GM13977 (cell line): ENCODE data around the gene INPP4B.

Experiments
- DNase-seq: peaks from one replicate; pipeline ENCODE4 v3.0.0; 2012; ENCODE audit warnings: low spot score
- in situ Hi-C: fragments of 300-500 bp; cut with MboI; formaldehyde crosslinking; loops from one replicate; pipeline ENCODE4 v1.12.0; 2022; ENCODE audit warnings: low sequenced_read_pairs, low pct_unique_long_range_greater_than_20kb, mixed read lengths, inconsistent platforms; ENCODE audit not compliant: unreplicated experiment
- TF ChIP-seq, protein P1 (sequence below): IDR thresholded peaks from 2 replicates; pipeline ENCODE4 v1.5.1; 2012; ENCODE audit warnings: mild to moderate bottlenecking, control low read depth; ENCODE audit not compliant: insufficient read depth; ENCODE audit errors: extremely low read depth, missing control alignments

The INPP4B gene

DNA sequence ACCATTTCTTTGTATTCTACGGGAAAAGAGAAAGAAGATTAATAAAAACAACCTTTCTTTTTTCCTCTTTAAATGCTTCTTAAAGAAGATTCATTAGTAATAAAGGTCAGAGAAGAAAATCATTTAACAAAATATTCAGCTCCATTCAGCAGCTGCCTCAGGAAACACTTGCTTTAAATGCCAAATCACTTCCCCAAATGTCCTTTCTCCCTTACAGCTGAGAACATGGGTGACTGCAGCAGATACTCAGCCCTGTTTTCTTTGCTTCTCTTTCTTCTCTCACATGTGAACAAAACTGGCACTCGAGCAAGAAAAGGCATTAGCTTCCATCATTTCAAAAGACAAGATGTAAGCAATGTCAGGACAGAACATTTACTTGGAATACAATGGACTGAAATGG, 120.2 kb downstream of the INPP4B start:
- TF ChIP-seq, protein P1, sequence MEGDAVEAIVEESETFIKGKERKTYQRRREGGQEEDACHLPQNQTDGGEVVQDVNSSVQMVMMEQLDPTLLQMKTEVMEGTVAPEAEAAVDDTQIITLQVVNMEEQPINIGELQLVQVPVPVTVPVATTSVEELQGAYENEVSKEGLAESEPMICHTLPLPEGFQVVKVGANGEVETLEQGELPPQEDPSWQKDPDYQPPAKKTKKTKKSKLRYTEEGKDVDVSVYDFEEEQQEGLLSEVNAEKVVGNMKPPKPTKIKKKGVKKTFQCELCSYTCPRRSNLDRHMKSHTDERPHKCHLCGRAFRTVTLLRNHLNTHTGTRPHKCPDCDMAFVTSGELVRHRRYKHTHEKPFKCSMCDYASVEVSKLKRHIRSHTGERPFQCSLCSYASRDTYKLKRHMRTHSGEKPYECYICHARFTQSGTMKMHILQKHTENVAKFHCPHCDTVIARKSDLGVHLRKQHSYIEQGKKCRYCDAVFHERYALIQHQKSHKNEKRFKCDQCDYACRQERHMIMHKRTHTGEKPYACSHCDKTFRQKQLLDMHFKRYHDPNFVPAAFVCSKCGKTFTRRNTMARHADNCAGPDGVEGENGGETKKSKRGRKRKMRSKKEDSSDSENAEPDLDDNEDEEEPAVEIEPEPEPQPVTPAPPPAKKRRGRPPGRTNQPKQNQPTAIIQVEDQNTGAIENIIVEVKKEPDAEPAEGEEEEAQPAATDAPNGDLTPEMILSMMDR = no peak
- DNase-seq = no peak
- in situ Hi-C loops = no loop called here

DNA sequence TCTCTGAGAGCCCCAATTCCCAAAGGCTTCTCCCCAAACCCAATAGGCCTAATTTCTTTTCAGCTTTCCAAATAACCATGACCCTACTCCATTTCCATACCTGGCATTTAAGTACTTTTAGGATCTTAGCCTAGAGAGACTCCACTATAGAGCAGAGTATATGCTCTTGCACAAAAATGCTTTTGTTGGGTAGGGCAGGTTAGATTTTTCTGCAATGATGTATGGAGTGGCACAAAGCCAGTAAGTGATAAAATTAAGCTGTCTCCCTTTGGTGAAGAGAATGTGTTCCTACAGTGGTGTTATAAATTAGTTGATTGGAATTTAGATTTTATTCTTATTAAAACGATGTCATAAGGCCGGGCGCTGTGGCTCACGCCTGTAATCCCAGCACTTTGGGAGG, 124.9 kb downstream of the INPP4B start:
- TF ChIP-seq, protein P1 = no peak
- DNase-seq = no peak
- in situ Hi-C loops = no loop called here

DNA sequence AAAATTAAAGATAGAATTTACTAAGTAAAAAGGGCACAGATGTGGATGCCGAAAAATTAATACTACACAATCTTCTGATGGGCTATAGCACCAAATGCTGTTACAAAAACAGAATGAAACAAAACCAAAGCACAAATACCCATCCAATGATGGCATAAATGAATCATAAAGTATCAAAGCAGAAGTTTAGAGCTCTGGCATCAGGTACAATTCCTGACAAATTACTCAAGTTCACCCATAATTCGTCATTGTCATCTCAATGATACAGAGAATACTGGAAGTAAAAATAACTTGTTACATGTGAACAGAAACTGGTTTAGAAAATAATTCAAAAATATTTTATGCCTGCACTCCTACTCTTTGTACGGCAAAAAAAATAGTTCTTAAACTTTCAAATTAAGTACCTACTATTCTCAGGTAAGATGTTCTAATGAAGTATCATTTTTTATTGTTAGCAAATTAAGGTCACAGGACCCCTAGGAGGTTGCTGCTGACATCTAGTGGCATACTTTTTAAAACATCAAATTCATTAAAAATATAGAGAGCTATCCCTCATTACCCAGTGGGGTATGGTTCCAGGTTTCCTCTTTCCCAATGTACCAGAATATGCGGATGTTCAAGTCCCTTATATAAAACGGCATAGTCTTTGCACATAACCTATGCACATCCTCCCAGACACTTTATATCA, 126.1 kb downstream of the INPP4B start:
- TF ChIP-seq, protein P1 = peak; percentile 28
- in situ Hi-C loops = no loop called here
- DNase-seq = peak; percentile 17

DNA sequence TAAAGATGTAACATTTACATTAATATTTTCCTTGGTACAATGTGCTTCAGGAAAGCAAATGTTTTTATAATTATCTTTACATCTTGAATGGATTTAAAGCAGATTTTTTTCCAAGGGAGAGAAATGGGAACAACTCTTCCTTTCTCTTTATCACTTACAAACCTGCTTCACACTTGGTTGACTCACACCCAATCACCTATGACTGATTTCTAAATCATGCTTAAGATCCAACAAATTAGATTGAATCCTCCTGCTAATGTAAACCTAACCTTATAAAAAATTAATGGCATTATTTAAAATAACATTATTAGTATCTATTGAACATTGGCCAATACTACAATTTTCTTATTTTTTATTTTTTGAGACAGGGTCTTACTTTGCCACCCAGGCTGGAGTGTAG, 127.1 kb downstream of the INPP4B start:
- no peak for DNase-seq
- in situ Hi-C loops = no loop called here
- TF ChIP-seq, protein P1 = no peak

DNA sequence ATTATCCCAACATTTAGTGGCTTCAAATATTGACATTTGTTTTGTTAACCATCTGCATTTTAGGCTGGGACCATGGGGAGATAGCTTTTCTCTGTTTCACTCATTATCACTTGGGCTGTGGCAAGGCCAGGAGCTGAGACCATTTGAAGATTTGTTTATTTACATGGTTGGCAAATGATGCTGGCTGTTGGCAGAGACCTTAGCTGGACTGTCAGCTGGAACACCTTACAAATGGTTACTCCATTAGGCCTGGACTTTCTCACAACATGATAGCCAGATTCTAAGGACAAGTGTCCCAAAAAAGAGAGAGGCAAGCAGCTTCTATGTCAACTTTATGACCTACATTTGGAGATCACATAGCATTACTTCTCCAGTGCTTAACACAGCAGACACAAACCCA, 130.4 kb downstream of the INPP4B start:
- DNase-seq = no peak
- in situ Hi-C loops = no loop called here
- TF ChIP-seq, protein P1 = no peak

DNA sequence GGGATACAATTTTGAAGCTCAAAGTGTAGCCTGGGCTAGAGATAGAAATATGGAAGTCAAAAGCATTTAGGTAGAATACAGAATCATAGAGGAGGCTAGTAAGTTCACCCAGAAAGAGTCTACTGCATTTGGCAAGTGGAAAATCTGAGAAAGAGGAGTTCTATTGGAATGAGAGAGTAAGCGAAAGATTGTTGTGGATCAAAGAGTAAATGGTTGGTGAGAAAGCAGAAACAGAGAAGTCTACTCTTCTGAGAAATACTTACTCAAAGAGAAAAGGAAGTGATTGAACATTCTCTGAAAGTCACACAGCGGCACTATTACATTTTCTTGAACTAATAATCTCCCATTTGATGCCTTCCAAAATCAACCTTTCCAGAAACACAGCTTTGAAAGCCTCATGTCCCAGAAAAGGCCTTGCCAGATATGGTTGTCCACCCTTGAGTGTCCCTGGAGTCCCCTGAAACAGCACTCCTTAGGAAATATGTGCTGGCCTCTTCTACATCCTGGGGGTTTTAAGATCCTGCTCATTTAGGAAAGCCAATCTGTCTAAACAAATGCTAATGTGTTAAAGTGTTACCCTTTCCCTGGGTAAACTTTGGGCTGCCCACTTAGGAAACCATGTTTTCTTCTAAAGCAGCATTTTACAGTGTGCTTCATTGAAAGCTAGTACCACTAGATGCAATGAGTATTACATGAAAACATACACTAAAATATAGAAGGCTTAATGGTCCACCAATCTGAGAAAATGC, 132.6 kb downstream of the INPP4B start:
- in situ Hi-C loops = no loop called here
- TF ChIP-seq, protein P1 = no peak
- no peak for DNase-seq
